ENCODE data around the gene BUD23. TPM values are rescaled to one million over a fixed set of nuclear protein-coding genes. Genes with fewer than 3 reads are reported as not detected.

The BUD23 gene
- total and polyA plus RNA-seq, 2 experiments from 2014 or later, result 62.1 to 117 TPM

DNA sequence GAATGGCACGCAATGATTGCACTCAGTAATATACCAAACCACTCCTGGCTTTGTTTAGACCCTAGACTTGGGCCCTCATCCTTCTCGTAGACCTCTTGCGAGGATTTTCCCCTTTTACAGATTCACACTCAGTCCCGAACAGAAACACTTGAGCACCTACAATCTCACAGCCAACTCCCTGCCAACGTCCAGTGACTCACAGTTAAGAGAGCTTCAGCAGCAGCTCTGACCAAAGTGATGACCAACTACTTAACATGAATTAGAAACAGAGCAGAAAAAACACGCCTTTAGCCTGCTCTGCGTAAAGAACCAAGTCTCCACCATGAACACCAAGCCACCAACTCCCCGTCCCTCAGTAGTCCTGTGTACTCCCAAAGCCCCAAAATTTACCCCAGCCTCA is 2.4 kb upstream of the BUD23 start (continued):
- TF ChIP-seq, protein P1, sequence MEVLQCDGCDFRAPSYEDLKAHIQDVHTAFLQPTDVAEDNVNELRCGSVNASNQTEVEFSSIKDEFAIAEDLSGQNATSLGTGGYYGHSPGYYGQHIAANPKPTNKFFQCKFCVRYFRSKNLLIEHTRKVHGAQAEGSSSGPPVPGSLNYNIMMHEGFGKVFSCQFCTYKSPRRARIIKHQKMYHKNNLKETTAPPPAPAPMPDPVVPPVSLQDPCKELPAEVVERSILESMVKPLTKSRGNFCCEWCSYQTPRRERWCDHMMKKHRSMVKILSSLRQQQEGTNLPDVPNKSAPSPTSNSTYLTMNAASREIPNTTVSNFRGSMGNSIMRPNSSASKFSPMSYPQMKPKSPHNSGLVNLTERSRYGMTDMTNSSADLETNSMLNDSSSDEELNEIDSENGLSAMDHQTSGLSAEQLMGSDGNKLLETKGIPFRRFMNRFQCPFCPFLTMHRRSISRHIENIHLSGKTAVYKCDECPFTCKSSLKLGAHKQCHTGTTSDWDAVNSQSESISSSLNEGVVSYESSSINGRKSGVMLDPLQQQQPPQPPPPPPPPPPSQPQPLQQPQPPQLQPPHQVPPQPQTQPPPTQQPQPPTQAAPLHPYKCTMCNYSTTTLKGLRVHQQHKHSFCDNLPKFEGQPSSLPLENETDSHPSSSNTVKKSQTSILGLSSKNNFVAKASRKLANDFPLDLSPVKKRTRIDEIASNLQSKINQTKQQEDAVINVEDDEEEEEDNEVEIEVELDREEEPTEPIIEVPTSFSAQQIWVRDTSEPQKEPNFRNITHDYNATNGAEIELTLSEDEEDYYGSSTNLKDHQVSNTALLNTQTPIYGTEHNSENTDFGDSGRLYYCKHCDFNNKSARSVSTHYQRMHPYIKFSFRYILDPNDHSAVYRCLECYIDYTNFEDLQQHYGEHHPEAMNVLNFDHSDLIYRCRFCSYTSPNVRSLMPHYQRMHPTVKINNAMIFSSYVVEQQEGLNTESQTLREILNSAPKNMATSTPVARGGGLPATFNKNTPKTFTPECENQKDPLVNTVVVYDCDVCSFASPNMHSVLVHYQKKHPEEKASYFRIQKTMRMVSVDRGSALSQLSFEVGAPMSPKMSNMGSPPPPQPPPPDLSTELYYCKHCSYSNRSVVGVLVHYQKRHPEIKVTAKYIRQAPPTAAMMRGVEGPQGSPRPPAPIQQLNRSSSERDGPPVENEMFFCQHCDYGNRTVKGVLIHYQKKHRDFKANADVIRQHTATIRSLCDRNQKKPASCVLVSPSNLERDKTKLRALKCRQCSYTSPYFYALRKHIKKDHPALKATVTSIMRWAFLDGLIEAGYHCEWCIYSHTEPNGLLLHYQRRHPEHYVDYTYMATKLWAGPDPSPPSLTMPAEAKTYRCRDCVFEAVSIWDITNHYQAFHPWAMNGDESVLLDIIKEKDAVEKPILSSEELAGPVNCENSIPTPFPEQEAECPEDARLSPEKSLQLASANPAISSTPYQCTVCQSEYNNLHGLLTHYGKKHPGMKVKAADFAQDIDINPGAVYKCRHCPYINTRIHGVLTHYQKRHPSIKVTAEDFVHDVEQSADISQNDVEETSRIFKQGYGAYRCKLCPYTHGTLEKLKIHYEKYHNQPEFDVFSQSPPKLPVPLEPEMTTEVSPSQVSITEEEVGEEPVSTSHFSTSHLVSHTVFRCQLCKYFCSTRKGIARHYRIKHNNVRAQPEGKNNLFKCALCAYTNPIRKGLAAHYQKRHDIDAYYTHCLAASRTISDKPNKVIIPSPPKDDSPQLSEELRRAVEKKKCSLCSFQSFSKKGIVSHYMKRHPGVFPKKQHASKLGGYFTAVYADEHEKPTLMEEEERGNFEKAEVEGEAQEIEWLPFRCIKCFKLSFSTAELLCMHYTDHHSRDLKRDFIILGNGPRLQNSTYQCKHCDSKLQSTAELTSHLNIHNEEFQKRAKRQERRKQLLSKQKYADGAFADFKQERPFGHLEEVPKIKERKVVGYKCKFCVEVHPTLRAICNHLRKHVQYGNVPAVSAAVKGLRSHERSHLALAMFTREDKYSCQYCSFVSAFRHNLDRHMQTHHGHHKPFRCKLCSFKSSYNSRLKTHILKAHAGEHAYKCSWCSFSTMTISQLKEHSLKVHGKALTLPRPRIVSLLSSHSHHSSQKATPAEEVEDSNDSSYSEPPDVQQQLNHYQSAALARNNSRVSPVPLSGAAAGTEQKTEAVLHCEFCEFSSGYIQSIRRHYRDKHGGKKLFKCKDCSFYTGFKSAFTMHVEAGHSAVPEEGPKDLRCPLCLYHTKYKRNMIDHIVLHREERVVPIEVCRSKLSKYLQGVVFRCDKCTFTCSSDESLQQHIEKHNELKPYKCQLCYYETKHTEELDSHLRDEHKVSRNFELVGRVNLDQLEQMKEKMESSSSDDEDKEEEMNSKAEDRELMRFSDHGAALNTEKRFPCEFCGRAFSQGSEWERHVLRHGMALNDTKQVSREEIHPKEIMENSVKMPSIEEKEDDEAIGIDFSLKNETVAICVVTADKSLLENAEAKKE (CRISPR knock-in tag; IDR thresholded peaks at IDR 0.05), result no peak
- TF ChIP-seq STAT1 (IDR thresholded peaks at IDR 0.05; ENCODE audit: unreplicated experiment) (no peak), ETS1 (IDR thresholded peaks at IDR 0.05) (no peak)

GRCh38 chr7:73682745-73683055 is 697 bp upstream of the BUD23 start:
- H3K27me3 Mint-ChIP-seq (ENCODE audit: insufficient read depth, low read depth, poor library complexity), result peaks cover 13% of the 10 kb centered on the region
- peak; percentile 21; the same call in 2 of the 3 replicates for ATAC-seq

More at GRCh38 chr7:73682745-73683055, 697 bp upstream of the BUD23 start:
- H3K27ac ChIP-seq (ENCODE audit: low read depth), result no peak overlapping the region
- H3K9me2 ChIP-seq (ENCODE audit: insufficient read depth), result no peaks in the 10 kb centered on the region
- TF ChIP-seq, protein P2, sequence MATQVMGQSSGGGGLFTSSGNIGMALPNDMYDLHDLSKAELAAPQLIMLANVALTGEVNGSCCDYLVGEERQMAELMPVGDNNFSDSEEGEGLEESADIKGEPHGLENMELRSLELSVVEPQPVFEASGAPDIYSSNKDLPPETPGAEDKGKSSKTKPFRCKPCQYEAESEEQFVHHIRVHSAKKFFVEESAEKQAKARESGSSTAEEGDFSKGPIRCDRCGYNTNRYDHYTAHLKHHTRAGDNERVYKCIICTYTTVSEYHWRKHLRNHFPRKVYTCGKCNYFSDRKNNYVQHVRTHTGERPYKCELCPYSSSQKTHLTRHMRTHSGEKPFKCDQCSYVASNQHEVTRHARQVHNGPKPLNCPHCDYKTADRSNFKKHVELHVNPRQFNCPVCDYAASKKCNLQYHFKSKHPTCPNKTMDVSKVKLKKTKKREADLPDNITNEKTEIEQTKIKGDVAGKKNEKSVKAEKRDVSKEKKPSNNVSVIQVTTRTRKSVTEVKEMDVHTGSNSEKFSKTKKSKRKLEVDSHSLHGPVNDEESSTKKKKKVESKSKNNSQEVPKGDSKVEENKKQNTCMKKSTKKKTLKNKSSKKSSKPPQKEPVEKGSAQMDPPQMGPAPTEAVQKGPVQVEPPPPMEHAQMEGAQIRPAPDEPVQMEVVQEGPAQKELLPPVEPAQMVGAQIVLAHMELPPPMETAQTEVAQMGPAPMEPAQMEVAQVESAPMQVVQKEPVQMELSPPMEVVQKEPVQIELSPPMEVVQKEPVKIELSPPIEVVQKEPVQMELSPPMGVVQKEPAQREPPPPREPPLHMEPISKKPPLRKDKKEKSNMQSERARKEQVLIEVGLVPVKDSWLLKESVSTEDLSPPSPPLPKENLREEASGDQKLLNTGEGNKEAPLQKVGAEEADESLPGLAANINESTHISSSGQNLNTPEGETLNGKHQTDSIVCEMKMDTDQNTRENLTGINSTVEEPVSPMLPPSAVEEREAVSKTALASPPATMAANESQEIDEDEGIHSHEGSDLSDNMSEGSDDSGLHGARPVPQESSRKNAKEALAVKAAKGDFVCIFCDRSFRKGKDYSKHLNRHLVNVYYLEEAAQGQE (IDR thresholded peaks at IDR 0.05; ENCODE audit: unreplicated experiment), result no peak
- no peak for TF ChIP-seq NANOG (IDR thresholded peaks at IDR 0.05; ENCODE audit: borderline replicate concordance)
- TF ChIP-seq EZH2 (IDR thresholded peaks at IDR 0.05; ENCODE audit: low read depth, unreplicated experiment), result no peak
- no peak for TF ChIP-seq CREB1 (CRISPR knock-in tag; IDR thresholded peaks at IDR 0.05; ENCODE audit: low read depth)
- no peak for TF ChIP-seq STAT1 (IDR thresholded peaks at IDR 0.05; ENCODE audit: unreplicated experiment)
- TF ChIP-seq CTCF (conservative IDR thresholded peaks at IDR 0.05; ENCODE audit: low read depth in 2 of 2), result no peak
- no peak for TF ChIP-seq JUNB (IDR thresholded peaks at IDR 0.05; ENCODE audit: unreplicated experiment)
- no peak for TF ChIP-seq EZH2phosphoT487 (IDR thresholded peaks at IDR 0.05; ENCODE audit: unreplicated experiment)
- TF ChIP-seq ETS1 (IDR thresholded peaks at IDR 0.05), result no peak
- no peak for TF ChIP-seq ZNF114 (CRISPR knock-in tag; IDR thresholded peaks at IDR 0.05)
- Mint-ChIP-seq H3K4me1 (peaks cover 17% of the 10 kb centered on the region), H3K36me3 (ENCODE audit: low read depth) (peaks cover 32% of the 10 kb centered on the region), H3K4me3 (peak overlapping the region; percentile 95), H3K9me3 (no peaks in the 10 kb centered on the region; the same call in 2 of the 3 replicates), H3K27ac (peak overlapping the region; percentile 94)
- H3K79me2 ChIP-seq (replicated peaks; ENCODE audit: insufficient read depth), result peaks cover 77% of the 10 kb centered on the region
- peak overlapping the region; percentile 92 for H3K4me2 ChIP-seq
- peaks cover 14% of the 10 kb centered on the region for H4K20me1 ChIP-seq (replicated peaks; ENCODE audit: insufficient read depth)
- H3K36me3 ChIP-seq (ENCODE audit: insufficient read depth), result peaks cover 9% of the 10 kb centered on the region
- H3K27me3 ChIP-seq (ENCODE audit: insufficient read depth), result no peaks in the 10 kb centered on the region
- H3K4me3 ChIP-seq, result peak overlapping the region; percentile 100
- peak overlapping the region; percentile 88; the same call in 1 of the 2 replicates for H2AFZ ChIP-seq
- no peak for DNase-seq (ENCODE audit: low spot score)
- H3K4me1 ChIP-seq (ENCODE audit: insufficient read depth), result peaks cover 9% of the 10 kb centered on the region
- H3F3A ChIP-seq (replicated peaks; ENCODE audit: low read depth), result no peaks in the 10 kb centered on the region

Data from GM23338 (cell line).